Measurements from ENCODE around the gene EIF4B. TPM values are rescaled to one million over a fixed set of nuclear protein-coding genes. Genes with fewer than 3 reads are reported as not detected.

Gene EIF4B
- total and polyA plus RNA-seq, 9 of the 15 experiments (the other 6 are each of a cell fraction or from before 2014, with no cell fraction given) = 138 to 669 (median 552) TPM

DNA sequence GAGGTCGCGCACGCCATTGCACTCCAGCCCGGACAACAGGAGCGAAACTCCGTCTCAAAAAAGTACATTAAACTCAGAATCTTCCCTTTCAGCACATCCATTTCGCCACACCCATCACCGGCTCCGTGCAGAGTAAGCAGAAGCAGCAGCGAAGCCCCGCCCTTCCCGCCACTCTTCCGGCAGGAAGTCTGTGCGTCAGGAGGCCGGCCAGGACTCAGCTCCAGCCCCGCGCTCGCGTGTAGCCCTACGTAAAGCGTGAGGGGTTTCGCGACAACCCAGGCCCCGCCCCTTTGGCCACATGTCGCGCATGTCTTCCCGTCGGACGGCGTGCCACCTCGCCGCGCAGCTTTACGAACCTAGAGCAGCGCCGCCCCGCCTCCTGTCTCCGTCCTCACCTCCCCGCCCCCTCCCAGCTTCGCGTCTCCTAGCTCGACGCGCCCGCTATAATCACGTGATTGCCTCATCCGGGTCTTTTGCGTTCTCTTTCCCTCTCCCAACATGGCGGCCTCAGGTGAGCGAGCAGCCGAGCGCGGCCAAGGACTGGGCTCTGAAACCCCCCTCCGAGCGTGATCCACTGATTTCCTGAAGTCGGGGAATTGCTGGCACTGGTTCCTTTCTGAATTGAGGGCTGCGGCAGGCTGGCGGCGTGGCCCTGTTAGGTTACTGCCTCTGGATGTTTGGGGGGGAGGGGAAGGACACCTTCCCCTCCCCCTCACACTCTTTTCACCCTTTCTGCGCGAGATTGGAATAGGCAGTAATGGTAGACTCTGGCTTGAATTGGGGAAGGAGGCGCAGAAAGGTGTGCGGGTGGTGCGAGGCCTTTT is at the start of gene EIF4B (continued):
- TF ChIP-seq MCM2 (IDR thresholded peaks at IDR 0.05; ENCODE audit: low read depth) (no peak), SRSF7 (optimal IDR thresholded peaks at IDR 0.05; ENCODE audit: low read depth, low read length) (no peak), CCAR2 (IDR thresholded peaks at IDR 0.05; ENCODE audit: low read depth, low read length) (no peak), EHMT2 (IDR thresholded peaks at IDR 0.05) (no peak), FUS (optimal IDR thresholded peaks at IDR 0.05; ENCODE audit: low read depth, low read length) (no peak), GTF2F1 (IDR thresholded peaks at IDR 0.05; ENCODE audit: low read depth, low read length) (no peak), SP2 (IDR thresholded peaks at IDR 0.05; ENCODE audit: extremely low read depth, low read depth, low read length, poor library complexity, severe bottlenecking) (no peak), DDX20 (tag; IDR thresholded peaks at IDR 0.05; ENCODE audit: low read depth) (no peak), SMAD3 (CRISPR knock-in tag; conservative IDR thresholded peaks at IDR 0.05) (0 out of 2 replicates have a peak, but pooled peaks have one; percentile 34), ZFX (CRISPR knock-in tag; IDR thresholded peaks at IDR 0.05) (peak; percentile 37; the same call in 1 of the 2 replicates), NUFIP1 (IDR thresholded peaks at IDR 0.05; ENCODE audit: partially characterized antibody) (no peak), BRF1 (IDR thresholded peaks at IDR 0.05; ENCODE audit: borderline replicate concordance, extremely low read depth, insufficient read length) (no peak), CSDE1 (IDR thresholded peaks at IDR 0.05) (no peak), HMG20B (CRISPR knock-in tag; IDR thresholded peaks at IDR 0.05) (no peak), ZNF75A (CRISPR knock-in tag; IDR thresholded peaks at IDR 0.05) (peak; percentile 19; the same call in 1 of the 2 replicates), HNRNPK (IDR thresholded peaks at IDR 0.05; ENCODE audit: low read depth, low read length, poor library complexity, severe bottlenecking) (no peak), MCM3 (IDR thresholded peaks at IDR 0.05) (no peak), ADNP (tag; IDR thresholded peaks at IDR 0.05) (no peak), GABPB1 (CRISPR knock-in tag; IDR thresholded peaks at IDR 0.05) (peak; percentile 25; the same call in 1 of the 2 replicates)
- TF ChIP-seq, protein P1, sequence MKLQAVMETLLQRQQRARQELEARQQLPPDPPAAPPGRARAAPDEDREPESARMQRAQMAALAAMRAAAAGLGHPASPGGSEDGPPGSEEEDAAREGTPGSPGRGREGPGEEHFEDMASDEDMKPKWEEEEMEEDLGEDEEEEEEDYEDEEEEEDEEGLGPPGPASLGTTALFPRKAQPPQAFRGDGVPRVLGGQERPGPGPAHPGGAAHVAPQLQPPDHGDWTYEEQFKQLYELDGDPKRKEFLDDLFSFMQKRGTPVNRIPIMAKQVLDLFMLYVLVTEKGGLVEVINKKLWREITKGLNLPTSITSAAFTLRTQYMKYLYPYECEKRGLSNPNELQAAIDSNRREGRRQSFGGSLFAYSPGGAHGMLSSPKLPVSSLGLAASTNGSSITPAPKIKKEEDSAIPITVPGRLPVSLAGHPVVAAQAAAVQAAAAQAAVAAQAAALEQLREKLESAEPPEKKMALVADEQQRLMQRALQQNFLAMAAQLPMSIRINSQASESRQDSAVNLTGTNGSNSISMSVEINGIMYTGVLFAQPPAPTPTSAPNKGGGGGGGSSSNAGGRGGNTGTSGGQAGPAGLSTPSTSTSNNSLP (IDR thresholded peaks at IDR 0.05; ENCODE audit: borderline replicate concordance, low read depth, low read length) = no peak
- TF ChIP-seq, protein P2, sequence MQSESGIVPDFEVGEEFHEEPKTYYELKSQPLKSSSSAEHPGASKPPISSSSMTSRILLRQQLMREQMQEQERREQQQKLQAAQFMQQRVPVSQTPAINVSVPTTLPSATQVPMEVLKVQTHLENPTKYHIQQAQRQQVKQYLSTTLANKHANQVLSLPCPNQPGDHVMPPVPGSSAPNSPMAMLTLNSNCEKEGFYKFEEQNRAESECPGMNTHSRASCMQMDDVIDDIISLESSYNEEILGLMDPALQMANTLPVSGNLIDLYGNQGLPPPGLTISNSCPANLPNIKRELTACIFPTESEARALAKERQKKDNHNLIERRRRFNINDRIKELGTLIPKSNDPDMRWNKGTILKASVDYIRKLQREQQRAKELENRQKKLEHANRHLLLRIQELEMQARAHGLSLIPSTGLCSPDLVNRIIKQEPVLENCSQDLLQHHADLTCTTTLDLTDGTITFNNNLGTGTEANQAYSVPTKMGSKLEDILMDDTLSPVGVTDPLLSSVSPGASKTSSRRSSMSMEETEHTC (IDR thresholded peaks at IDR 0.05) = peak; percentile 80; the same call in 1 of the 2 replicates
- TF ChIP-seq, protein P3, sequence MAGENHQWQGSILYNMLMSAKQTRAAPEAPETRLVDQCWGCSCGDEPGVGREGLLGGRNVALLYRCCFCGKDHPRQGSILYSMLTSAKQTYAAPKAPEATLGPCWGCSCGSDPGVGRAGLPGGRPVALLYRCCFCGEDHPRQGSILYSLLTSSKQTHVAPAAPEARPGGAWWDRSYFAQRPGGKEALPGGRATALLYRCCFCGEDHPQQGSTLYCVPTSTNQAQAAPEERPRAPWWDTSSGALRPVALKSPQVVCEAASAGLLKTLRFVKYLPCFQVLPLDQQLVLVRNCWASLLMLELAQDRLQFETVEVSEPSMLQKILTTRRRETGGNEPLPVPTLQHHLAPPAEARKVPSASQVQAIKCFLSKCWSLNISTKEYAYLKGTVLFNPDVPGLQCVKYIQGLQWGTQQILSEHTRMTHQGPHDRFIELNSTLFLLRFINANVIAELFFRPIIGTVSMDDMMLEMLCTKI (IDR thresholded peaks at IDR 0.05; ENCODE audit: partially characterized antibody) = no peak
- TF ChIP-seq, protein P4, sequence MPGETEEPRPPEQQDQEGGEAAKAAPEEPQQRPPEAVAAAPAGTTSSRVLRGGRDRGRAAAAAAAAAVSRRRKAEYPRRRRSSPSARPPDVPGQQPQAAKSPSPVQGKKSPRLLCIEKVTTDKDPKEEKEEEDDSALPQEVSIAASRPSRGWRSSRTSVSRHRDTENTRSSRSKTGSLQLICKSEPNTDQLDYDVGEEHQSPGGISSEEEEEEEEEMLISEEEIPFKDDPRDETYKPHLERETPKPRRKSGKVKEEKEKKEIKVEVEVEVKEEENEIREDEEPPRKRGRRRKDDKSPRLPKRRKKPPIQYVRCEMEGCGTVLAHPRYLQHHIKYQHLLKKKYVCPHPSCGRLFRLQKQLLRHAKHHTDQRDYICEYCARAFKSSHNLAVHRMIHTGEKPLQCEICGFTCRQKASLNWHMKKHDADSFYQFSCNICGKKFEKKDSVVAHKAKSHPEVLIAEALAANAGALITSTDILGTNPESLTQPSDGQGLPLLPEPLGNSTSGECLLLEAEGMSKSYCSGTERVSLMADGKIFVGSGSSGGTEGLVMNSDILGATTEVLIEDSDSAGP (CRISPR knock-in tag; IDR thresholded peaks at IDR 0.05) = no peak
